ENCODE data around the gene TRAF4. TPM values are rescaled to one million over a fixed set of nuclear protein-coding genes. Genes with fewer than 3 reads are reported as not detected.

The TRAF4 gene, protein sequence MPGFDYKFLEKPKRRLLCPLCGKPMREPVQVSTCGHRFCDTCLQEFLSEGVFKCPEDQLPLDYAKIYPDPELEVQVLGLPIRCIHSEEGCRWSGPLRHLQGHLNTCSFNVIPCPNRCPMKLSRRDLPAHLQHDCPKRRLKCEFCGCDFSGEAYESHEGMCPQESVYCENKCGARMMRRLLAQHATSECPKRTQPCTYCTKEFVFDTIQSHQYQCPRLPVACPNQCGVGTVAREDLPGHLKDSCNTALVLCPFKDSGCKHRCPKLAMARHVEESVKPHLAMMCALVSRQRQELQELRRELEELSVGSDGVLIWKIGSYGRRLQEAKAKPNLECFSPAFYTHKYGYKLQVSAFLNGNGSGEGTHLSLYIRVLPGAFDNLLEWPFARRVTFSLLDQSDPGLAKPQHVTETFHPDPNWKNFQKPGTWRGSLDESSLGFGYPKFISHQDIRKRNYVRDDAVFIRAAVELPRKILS
- total RNA-seq, result 10 to 100 TPM; 33.6 to 56.3 TPM
- 100 to 1,000 TPM; 168 to 171 TPM for polyA plus RNA-seq (ENCODE audit: insufficient read length in 2 of 2)
- long read RNA-seq, donor 1, transcript TRAF4-201 (7 exons, 2,923 nt), result major isoform, 13 of 17 reads
- long read RNA-seq, donor 1, partial matches to known transcripts, result 0 of 17 reads
- long read RNA-seq, donor 1, other reads (novel, unspliced or antisense), result 0 of 17 reads
- long read RNA-seq, donor 2, transcript TRAF4-201 (7 exons, 2,923 nt), result major isoform, 23 of 23 reads
- long read RNA-seq, donor 2, partial matches to known transcripts, result 0 of 23 reads
- long read RNA-seq, donor 2, other reads (novel, unspliced or antisense), result 0 of 23 reads
- long read RNA-seq, donor 3, transcript TRAF4-201 (7 exons, 2,923 nt), result major isoform, 14 of 15 reads
- long read RNA-seq, donor 3, partial matches to known transcripts, result 0 of 15 reads
- long read RNA-seq, donor 3, other reads (novel, unspliced or antisense), result 0 of 15 reads
- long read RNA-seq, donor 4, transcript TRAF4-201 (7 exons, 2,923 nt), result major isoform, 21 of 32 reads
- long read RNA-seq, donor 4, partial matches to known transcripts, result 7 of 32 reads
- long read RNA-seq, donor 4, other reads (novel, unspliced or antisense), result 0 of 32 reads

DNA sequence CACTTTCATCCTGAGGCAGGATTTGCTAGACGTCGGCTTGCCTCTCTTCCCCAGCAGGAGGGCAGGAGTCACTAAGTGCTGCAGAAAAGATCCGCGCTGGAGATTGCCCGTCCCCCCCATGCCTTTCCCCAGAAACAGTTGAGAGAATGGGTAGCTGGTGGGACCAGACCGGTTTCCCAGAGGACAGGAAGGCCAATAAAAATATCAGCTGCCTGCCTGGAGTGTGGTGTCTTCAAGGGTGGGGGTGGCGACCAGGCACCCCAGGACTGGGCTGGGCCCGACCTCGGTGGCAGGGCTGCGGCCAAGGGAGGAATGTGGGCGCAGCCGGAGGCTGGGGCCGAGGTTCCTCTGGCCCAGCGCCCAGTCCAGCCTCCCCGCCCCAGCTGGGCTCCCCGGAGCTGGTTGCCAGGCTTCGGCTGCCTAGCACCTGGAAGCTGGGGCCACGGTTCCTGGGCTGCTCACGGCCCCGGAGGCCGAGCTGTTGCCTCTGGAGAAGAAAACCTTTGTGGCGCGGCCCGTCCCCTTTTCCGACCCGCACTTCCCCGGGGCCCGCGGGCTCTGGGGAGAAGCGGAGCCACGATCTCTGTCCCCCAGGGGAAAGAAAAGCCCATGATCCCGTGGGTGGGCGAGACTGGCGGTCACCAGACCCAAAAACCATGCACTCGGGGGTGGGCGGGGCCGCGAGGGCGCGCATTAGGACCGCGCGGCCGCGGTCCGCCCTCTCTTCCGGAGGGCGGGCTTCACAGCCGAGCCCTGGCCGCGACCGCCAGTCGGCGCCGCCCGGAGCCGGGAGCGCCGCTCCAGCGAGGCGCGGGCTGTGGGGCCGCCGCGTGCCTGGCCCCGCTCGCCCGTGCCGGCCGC, at the start of gene TRAF4:
TRAF4 (plus strand) TSS at position 769 of the 861 bp plus-strand sequence. CDS start 102 bp downstream, outside the sequence.
- peak in 2 of 6 donors; percentile 94 to 95 for DNase-seq (ENCODE audit: low read depth in 4 of 6, low spot score in 6 of 6)
- Histone ChIP-seq H3K36me3 (ENCODE audit: control insufficient read depth, insufficient read depth, low read length) (peaks cover 45% of the 10 kb centered on the region), H3K27me3 (ENCODE audit: control insufficient read depth, insufficient read depth, low read length) (no peaks in the 10 kb centered on the region), H3K4me3 (ENCODE audit: low read depth, low read length) (peak within 1 kb of the TSS; percentile 84), H3K9me3 (ENCODE audit: control insufficient read depth, insufficient read depth, low read length) (no peaks in the 10 kb centered on the region), H3K27ac (ENCODE audit: low read depth, low read length) (peak within 1 kb of the TSS; percentile 99), H3K4me1 (ENCODE audit: control insufficient read depth, insufficient read depth, low read length) (peaks cover 71% of the 10 kb centered on the region)
- WGBS (ENCODE audit: insufficient coverage), result under 1% methylated on average over 66 of the region's 70 CpGs

DNA sequence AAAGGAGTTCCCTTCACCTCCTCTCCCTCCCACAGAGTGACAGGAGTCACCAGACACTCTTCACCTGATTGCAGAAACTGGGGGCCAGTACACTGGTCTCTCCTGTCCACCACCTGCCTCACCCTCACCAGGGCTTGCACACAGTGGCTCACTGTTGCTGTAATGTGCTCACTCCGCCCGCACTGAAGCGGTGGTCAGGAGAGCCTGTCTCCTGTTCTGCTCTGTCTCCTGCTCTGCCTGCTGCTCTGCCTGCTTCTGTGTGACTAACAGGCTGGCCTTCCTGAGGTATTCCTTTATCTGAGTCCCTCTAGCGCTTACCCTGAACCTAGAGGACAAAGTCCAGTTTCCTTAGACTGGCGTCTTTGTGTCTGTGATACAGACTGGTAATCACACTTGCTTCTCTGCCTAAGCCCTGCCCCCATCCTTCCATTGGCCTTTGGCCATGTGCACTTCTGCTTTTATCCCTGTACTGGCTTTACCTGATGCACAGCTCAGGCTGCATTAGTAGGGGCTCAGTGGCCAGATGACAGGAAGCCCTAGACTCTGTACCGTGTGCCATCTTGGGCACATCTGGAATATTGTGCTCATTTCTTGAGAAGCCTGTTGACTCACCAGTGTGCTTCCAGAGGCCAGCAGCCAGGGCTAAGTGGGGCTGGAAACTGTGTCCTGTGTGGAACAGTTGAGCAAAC, 45.4 kb upstream of the TRAF4 start:
- DNase-seq (ENCODE audit: low read depth in 4 of 6, low spot score in 6 of 6), result no peak
- no peak overlapping the region for H3K4me3 ChIP-seq (ENCODE audit: low read depth, low read length)
- H3K27ac ChIP-seq (ENCODE audit: low read depth, low read length), result no peak overlapping the region
- peaks cover 92% of the 10 kb centered on the region for H3K36me3 ChIP-seq (ENCODE audit: control insufficient read depth, insufficient read depth, low read length)
- peaks cover 54% of the 10 kb centered on the region for H3K4me1 ChIP-seq (ENCODE audit: control insufficient read depth, insufficient read depth, low read length)
- 93% methylated on average over 6 of the region's 6 CpGs for WGBS (ENCODE audit: insufficient coverage)
- H3K9me3 ChIP-seq (ENCODE audit: control insufficient read depth, insufficient read depth, low read length), result no peaks in the 10 kb centered on the region
- H3K27me3 ChIP-seq (ENCODE audit: control insufficient read depth, insufficient read depth, low read length), result no peaks in the 10 kb centered on the region

DNA sequence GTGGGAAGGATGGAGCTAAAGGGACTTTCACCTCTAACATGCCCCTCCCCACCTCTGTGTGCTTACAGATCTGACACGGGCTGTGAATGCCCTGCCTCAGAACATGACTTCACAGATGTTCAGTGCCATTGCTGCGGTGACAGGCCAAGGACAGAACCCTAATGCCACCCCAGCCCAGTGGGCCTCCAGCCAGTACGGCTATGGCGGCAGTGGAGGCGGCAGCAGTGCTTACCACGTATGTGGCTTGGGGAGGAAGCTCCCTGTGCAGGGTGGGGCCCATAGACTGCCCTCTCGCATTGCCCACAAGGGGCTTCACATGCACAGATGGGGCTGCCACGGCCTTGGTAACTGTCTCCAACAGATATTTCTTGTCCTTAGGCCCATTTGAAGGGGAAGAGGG, 43.5 kb upstream of the TRAF4 start:
- Histone ChIP-seq H3K4me3 (ENCODE audit: low read depth, low read length) (no peak overlapping the region), H3K4me1 (ENCODE audit: control insufficient read depth, insufficient read depth, low read length) (peaks cover 55% of the 10 kb centered on the region), H3K27ac (ENCODE audit: low read depth, low read length) (no peak overlapping the region), H3K27me3 (ENCODE audit: control insufficient read depth, insufficient read depth, low read length) (no peaks in the 10 kb centered on the region), H3K36me3 (ENCODE audit: control insufficient read depth, insufficient read depth, low read length) (peaks cover 98% of the 10 kb centered on the region), H3K9me3 (ENCODE audit: control insufficient read depth, insufficient read depth, low read length) (no peaks in the 10 kb centered on the region)
- DNase-seq (ENCODE audit: low read depth in 4 of 6, low spot score in 6 of 6), result no peak
- WGBS (ENCODE audit: insufficient coverage), result 92% methylated on average over 8 of the region's 8 CpGs

DNA sequence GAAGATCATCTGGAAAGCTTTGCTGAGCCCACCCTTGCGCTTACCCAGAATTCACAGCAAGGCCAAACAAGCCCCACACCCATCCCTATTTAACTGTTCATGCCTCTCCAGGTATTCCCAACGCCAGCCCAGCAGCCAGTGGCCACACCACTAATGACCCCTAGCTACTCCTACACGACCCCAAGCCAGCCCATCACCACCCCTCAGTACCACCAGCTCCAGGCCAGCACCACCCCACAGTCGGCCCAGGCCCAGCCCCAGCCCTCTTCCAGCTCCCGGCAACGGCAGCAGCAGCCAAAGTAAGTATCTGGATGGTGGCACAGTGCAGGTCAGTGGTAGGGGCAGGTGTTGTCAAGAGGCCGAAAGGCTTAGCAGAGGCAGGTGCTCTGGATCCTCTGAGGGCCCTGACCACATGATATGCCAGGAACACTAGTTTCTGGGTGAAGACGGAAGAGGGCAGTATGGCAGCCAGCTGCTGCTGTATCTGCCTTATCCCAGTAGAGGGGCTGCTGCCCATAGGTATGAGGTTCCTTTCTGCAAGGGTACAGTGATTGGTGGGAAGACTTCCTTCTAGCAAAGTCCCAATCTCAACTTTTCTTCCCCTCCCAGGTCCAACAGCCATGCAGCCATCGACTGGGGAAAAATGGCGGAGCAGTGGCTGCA, 42.9 kb upstream of the TRAF4 start:
- no peaks in the 10 kb centered on the region for H3K27me3 ChIP-seq (ENCODE audit: control insufficient read depth, insufficient read depth, low read length)
- 95% methylated on average over 8 of the region's 10 CpGs for WGBS (ENCODE audit: insufficient coverage)
- peak overlapping the region; percentile 91 for H3K27ac ChIP-seq (ENCODE audit: low read depth, low read length)
- no peaks in the 10 kb centered on the region for H3K9me3 ChIP-seq (ENCODE audit: control insufficient read depth, insufficient read depth, low read length)
- H3K4me1 ChIP-seq (ENCODE audit: control insufficient read depth, insufficient read depth, low read length), result peaks cover 49% of the 10 kb centered on the region
- peaks cover 98% of the 10 kb centered on the region for H3K36me3 ChIP-seq (ENCODE audit: control insufficient read depth, insufficient read depth, low read length)
- DNase-seq (ENCODE audit: low read depth in 4 of 6, low spot score in 6 of 6), result no peak
- H3K4me3 ChIP-seq (ENCODE audit: low read depth, low read length), result no peak overlapping the region

DNA sequence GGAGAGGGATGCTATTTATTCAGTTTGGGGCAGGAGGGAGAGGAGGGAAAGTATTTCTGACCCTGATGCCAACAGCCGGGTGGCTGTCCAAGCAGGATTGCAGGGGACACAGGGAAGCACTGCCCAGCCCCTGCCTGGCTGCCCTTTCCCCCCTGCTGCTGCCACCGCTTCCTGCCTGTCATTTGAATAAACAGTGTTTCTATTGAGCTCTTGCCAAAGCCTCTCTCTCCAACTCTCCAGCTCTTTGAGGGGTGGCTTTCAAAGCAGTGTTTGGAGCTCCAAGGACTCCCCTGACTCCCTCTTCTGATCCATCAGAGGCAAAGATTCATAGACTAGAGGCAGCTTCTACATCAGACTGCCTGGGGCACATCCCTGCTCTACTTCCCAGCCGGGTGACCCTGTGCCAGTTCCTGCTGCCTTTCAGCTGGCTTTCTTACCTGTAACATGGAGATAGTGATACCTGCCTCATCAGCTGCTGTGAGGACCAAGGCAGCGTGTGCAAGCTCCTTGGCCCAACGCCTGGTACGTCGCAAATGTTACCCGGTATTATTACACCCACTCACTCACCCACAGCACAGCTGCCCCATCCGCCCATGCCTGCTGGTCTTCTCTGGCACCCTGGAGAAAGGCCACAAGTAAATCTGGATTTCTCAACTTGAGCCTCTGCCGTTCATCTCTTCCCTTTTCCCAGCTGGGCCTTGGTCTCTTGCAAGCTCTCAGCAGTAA, 41.6 kb upstream of the TRAF4 start:
- WGBS (ENCODE audit: insufficient coverage), result 39% methylated on average over 9 of the region's 10 CpGs
- DNase-seq (ENCODE audit: low read depth in 4 of 6, low spot score in 6 of 6), result peak in 2 of 6 donors; percentile 82 to 86
- H3K4me1 ChIP-seq (ENCODE audit: control insufficient read depth, insufficient read depth, low read length), result peaks cover 49% of the 10 kb centered on the region
- no peaks in the 10 kb centered on the region for H3K9me3 ChIP-seq (ENCODE audit: control insufficient read depth, insufficient read depth, low read length)
- peaks cover 95% of the 10 kb centered on the region for H3K36me3 ChIP-seq (ENCODE audit: control insufficient read depth, insufficient read depth, low read length)
- no peaks in the 10 kb centered on the region for H3K27me3 ChIP-seq (ENCODE audit: control insufficient read depth, insufficient read depth, low read length)
- H3K27ac ChIP-seq (ENCODE audit: low read depth, low read length), result peak overlapping the region; percentile 91
- H3K4me3 ChIP-seq (ENCODE audit: low read depth, low read length), result no peak overlapping the region

DNA sequence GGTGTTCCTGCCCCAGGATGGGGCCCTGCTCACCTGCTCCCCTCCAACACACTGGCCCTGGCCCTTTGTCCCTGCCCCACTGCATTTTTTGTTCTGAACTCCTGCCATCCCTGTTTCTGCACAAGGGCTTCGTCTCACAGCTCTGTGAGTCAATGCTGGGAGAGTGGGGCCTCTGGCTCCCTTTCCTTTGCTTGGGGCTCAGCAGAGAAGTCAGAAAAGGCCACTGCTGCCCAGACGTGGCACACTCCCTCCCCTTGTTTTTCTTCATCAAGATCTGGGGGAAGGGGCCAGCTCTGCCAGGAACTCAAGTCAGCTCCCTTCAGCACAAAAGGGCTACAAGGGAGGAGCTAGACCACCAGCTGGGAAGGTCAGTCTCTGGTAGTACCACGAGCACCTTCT, 41.1 kb upstream of the TRAF4 start:
- Histone ChIP-seq H3K27me3 (ENCODE audit: control insufficient read depth, insufficient read depth, low read length) (no peaks in the 10 kb centered on the region), H3K4me1 (ENCODE audit: control insufficient read depth, insufficient read depth, low read length) (peaks cover 49% of the 10 kb centered on the region), H3K36me3 (ENCODE audit: control insufficient read depth, insufficient read depth, low read length) (peaks cover 91% of the 10 kb centered on the region), H3K4me3 (ENCODE audit: low read depth, low read length) (no peak overlapping the region), H3K9me3 (ENCODE audit: control insufficient read depth, insufficient read depth, low read length) (no peaks in the 10 kb centered on the region), H3K27ac (ENCODE audit: low read depth, low read length) (peak overlapping the region; percentile 91)
- peak in 1 of 6 donors; percentile 28 for DNase-seq (ENCODE audit: low read depth in 4 of 6, low spot score in 6 of 6)
- WGBS (ENCODE audit: insufficient coverage), result 14% methylated on average over 2 of the region's 3 CpGs

DNA sequence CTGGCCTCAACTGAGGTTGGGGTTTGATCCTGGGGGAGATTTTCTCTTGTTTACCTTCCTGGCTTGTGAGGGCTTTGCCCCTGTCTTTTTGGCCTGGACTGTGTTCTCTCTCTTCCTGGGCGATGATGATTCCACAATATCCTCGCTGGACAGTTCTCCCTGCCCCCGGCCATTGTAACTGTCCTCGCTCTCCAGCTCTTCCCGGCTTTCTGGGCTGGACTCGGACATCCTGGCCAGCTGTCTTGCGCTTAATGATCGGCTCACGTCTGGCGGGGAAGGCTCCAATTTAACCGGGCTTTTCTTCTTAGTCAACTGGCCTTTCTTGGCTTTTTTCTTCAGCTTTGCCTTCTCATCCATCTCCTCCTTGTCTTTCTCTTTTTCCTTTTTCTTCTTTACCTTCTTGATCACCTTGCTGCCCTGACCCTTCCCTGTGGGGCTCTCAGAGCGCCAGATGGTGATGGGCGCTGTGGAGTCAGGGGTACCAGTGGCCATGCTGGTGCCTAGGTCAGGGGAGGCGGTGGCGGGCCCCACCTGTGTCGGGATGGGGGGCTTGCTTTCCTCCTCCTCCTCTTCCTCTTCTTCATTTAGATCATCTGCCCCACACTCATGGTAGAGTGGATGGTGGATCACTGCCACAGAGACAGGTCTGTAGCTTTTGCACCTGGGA, 40.1 kb upstream of the TRAF4 start:
- no peaks in the 10 kb centered on the region for H3K9me3 ChIP-seq (ENCODE audit: control insufficient read depth, insufficient read depth, low read length)
- H3K4me1 ChIP-seq (ENCODE audit: control insufficient read depth, insufficient read depth, low read length), result peaks cover 49% of the 10 kb centered on the region
- H3K36me3 ChIP-seq (ENCODE audit: control insufficient read depth, insufficient read depth, low read length), result peaks cover 82% of the 10 kb centered on the region
- WGBS (ENCODE audit: insufficient coverage), result 54% methylated on average over 11 of the region's 16 CpGs
- H3K27me3 ChIP-seq (ENCODE audit: control insufficient read depth, insufficient read depth, low read length), result no peaks in the 10 kb centered on the region
- DNase-seq (ENCODE audit: low read depth in 4 of 6, low spot score in 6 of 6), result no peak
- no peak overlapping the region for H3K4me3 ChIP-seq (ENCODE audit: low read depth, low read length)
- peak overlapping the region; percentile 91 for H3K27ac ChIP-seq (ENCODE audit: low read depth, low read length)
